Measurements from ENCODE around the gene KCMF1. TPM values are rescaled to one million over a fixed set of nuclear protein-coding genes. Genes with fewer than 3 reads are reported as not detected.

The KCMF1 gene
- total and polyA plus RNA-seq, 9 of the 15 experiments (the other 6 are each of a cell fraction or from before 2014, with no cell fraction given) = 6.8 to 88.2 (median 46.5) TPM

- TF ChIP-seq, protein P1, sequence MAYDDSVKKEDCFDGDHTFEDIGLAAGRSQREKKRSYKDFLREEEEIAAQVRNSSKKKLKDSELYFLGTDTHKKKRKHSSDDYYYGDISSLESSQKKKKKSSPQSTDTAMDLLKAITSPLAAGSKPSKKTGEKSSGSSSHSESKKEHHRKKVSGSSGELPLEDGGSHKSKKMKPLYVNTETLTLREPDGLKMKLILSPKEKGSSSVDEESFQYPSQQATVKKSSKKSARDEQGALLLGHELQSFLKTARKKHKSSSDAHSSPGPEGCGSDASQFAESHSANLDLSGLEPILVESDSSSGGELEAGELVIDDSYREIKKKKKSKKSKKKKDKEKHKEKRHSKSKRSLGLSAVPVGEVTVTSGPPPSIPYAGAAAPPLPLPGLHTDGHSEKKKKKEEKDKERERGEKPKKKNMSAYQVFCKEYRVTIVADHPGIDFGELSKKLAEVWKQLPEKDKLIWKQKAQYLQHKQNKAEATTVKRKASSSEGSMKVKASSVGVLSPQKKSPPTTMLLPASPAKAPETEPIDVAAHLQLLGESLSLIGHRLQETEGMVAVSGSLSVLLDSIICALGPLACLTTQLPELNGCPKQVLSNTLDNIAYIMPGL (CRISPR knock-in tag; IDR thresholded peaks at IDR 0.05) = peak; percentile 81; the same call in 1 of the 2 replicates
- TF ChIP-seq STAG1 (CRISPR knock-in tag; IDR thresholded peaks at IDR 0.05; ENCODE audit: borderline replicate concordance) = peak; percentile 67; the same call in 1 of the 2 replicates
- TF ChIP-seq SMAD3 (CRISPR knock-in tag; conservative IDR thresholded peaks at IDR 0.05) = 0 out of 2 replicates have a peak, but pooled peaks have one; percentile 6
- TF ChIP-seq, protein P2, sequence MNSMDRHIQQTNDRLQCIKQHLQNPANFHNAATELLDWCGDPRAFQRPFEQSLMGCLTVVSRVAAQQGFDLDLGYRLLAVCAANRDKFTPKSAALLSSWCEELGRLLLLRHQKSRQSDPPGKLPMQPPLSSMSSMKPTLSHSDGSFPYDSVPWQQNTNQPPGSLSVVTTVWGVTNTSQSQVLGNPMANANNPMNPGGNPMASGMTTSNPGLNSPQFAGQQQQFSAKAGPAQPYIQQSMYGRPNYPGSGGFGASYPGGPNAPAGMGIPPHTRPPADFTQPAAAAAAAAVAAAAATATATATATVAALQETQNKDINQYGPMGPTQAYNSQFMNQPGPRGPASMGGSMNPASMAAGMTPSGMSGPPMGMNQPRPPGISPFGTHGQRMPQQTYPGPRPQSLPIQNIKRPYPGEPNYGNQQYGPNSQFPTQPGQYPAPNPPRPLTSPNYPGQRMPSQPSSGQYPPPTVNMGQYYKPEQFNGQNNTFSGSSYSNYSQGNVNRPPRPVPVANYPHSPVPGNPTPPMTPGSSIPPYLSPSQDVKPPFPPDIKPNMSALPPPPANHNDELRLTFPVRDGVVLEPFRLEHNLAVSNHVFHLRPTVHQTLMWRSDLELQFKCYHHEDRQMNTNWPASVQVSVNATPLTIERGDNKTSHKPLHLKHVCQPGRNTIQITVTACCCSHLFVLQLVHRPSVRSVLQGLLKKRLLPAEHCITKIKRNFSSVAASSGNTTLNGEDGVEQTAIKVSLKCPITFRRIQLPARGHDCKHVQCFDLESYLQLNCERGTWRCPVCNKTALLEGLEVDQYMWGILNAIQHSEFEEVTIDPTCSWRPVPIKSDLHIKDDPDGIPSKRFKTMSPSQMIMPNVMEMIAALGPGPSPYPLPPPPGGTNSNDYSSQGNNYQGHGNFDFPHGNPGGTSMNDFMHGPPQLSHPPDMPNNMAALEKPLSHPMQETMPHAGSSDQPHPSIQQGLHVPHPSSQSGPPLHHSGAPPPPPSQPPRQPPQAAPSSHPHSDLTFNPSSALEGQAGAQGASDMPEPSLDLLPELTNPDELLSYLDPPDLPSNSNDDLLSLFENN (IDR thresholded peaks at IDR 0.05; ENCODE audit: low read depth in 2 of 2, low read length in 2 of 2) = 0 out of 4 replicates have a peak, but pooled peaks of 1 of the 2 experiments have one; percentile 9
- TF ChIP-seq TEAD2 (tag; IDR thresholded peaks at IDR 0.05) = peak; percentile 94
- no peak for TF ChIP-seq ZNF347 (CRISPR knock-in tag; IDR thresholded peaks at IDR 0.05; ENCODE audit: low read depth)
- TF ChIP-seq TRIM28 (IDR thresholded peaks at IDR 0.05) = peak; percentile 43; the same call in 1 of the 2 replicates
- TF ChIP-seq, protein P3, sequence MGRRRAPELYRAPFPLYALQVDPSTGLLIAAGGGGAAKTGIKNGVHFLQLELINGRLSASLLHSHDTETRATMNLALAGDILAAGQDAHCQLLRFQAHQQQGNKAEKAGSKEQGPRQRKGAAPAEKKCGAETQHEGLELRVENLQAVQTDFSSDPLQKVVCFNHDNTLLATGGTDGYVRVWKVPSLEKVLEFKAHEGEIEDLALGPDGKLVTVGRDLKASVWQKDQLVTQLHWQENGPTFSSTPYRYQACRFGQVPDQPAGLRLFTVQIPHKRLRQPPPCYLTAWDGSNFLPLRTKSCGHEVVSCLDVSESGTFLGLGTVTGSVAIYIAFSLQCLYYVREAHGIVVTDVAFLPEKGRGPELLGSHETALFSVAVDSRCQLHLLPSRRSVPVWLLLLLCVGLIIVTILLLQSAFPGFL (CRISPR knock-in tag; IDR thresholded peaks at IDR 0.05) = no peak; the same call in 1 of the 2 replicates
- TF ChIP-seq TBL1XR1 (IDR thresholded peaks at IDR 0.05; ENCODE audit: low read length in 2 of 2) = peak in 1 of 2 experiments; percentile 48; a peak in 2 of 4 replicates
- peak; percentile 52 for TF ChIP-seq HCFC1 (IDR thresholded peaks at IDR 0.05; ENCODE audit: low read depth, low read length)
- peak; percentile 93 for TF ChIP-seq ZNF263 (CRISPR knock-in tag; IDR thresholded peaks at IDR 0.05; ENCODE audit: borderline replicate concordance)
- TF ChIP-seq, protein P4, sequence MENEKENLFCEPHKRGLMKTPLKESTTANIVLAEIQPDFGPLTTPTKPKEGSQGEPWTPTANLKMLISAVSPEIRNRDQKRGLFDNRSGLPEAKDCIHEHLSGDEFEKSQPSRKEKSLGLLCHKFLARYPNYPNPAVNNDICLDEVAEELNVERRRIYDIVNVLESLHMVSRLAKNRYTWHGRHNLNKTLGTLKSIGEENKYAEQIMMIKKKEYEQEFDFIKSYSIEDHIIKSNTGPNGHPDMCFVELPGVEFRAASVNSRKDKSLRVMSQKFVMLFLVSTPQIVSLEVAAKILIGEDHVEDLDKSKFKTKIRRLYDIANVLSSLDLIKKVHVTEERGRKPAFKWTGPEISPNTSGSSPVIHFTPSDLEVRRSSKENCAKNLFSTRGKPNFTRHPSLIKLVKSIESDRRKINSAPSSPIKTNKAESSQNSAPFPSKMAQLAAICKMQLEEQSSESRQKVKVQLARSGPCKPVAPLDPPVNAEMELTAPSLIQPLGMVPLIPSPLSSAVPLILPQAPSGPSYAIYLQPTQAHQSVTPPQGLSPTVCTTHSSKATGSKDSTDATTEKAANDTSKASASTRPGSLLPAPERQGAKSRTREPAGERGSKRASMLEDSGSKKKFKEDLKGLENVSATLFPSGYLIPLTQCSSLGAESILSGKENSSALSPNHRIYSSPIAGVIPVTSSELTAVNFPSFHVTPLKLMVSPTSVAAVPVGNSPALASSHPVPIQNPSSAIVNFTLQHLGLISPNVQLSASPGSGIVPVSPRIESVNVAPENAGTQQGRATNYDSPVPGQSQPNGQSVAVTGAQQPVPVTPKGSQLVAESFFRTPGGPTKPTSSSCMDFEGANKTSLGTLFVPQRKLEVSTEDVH (IDR thresholded peaks at IDR 0.05; ENCODE audit: low read depth, partially characterized antibody) = peak; percentile 73
- TF ChIP-seq ZNF511 (CRISPR knock-in tag; IDR thresholded peaks at IDR 0.05) = peak; percentile 73
- peak; percentile 67; the same call in 1 of the 2 replicates for TF ChIP-seq HDAC2 (IDR thresholded peaks at IDR 0.05)
- peak; percentile 74; the same call in 1 of the 2 replicates for TF ChIP-seq CXXC5 (CRISPR knock-in tag; IDR thresholded peaks at IDR 0.05)
These were observed 45.1 kb upstream of the KCMF1 start (continued) for GRCh38 chr2:84925724-84926376.

Measured in K562 (cell line).